NT2/D1 (cell line): ENCODE measurements around the gene ELOB.

ENCODE experiments used
- DNase-seq: peaks from one replicate; pipeline ENCODE4 v3.0.0-alpha.2; 2011; ENCODE audit warnings: low read depth, low spot score
- H3K27me3 ChIP-seq: 2 replicates; pipeline ENCODE4 v1.6.0; 2011; ENCODE audit warnings: mild to moderate bottlenecking; ENCODE audit not compliant: insufficient read length, insufficient read depth
- H3K36me3 ChIP-seq: 2 replicates; pipeline ENCODE4 v1.6.1; 2011; ENCODE audit warnings: mild to moderate bottlenecking, low read length, mixed read lengths; ENCODE audit not compliant: insufficient read depth, insufficient read length
- H3K4me1 ChIP-seq: 2 replicates; pipeline ENCODE4 v1.5.1; 2011; ENCODE audit not compliant: insufficient read depth, insufficient read length
- H3K4me3 ChIP-seq: 2 replicates; pipeline ENCODE4 v1.5.1; 2011; ENCODE audit warnings: low read depth; ENCODE audit not compliant: insufficient read length
- H3K9ac ChIP-seq: 2 replicates; pipeline ENCODE4 v1.6.0; 2011; ENCODE audit warnings: low read depth; ENCODE audit not compliant: insufficient read length
- H3K9me3 ChIP-seq: 2 replicates; pipeline ENCODE4 v1.5.1; 2011; ENCODE audit warnings: mild to moderate bottlenecking, low read length; ENCODE audit not compliant: insufficient read depth
- SUZ12 ChIP-seq: IDR thresholded peaks from 2 replicates; pipeline ENCODE4 v1.6.1; 2011; ENCODE audit not compliant: insufficient read length, insufficient read depth; ENCODE audit errors: extremely low read depth
- YY1 ChIP-seq: IDR thresholded peaks from 2 replicates; pipeline ENCODE4 v1.6.1; 2011; ENCODE audit not compliant: insufficient read length, insufficient read depth
- ZNF274 ChIP-seq: IDR thresholded peaks from 2 replicates; pipeline ENCODE4 v1.6.1; 2011; ENCODE audit warnings: mild to moderate bottlenecking, low read depth, low read length

The ELOB gene

GRCh38 chr16:2820836-2821486, 43.9 kb upstream of the ELOB start:
- Histone ChIP-seq H3K36me3 (no peaks in the 10 kb centered on the region), H3K4me3 (no peak overlapping the region), H3K9ac (peak overlapping the region; percentile 21), H3K9me3 (no peaks in the 10 kb centered on the region), H3K4me1 (peaks cover 8% of the 10 kb centered on the region), H3K27me3 (no peaks in the 10 kb centered on the region)
- DNase-seq: no peak
- TF ChIP-seq SUZ12: no peak
- TF ChIP-seq ZNF274: no peak
- TF ChIP-seq YY1: no peak

- Histone ChIP-seq H3K9ac (peak overlapping the region; percentile 21), H3K4me1 (peaks cover 11% of the 10 kb centered on the region), H3K9me3 (no peaks in the 10 kb centered on the region), H3K36me3 (no peaks in the 10 kb centered on the region), H3K4me3 (no peak overlapping the region), H3K27me3 (no peaks in the 10 kb centered on the region)
- no peak for DNase-seq
- no peak for TF ChIP-seq YY1
- no peak for TF ChIP-seq ZNF274
- TF ChIP-seq SUZ12: no peak
Observed at GRCh38 chr16:2819939-2820835, 43.1 kb upstream of the ELOB start.

GRCh38 chr16:2819179-2819938, 42.3 kb upstream of the ELOB start:
- no peak overlapping the region for H3K4me3 ChIP-seq
- H3K36me3 ChIP-seq: no peaks in the 10 kb centered on the region
- no peaks in the 10 kb centered on the region for H3K27me3 ChIP-seq
- no peaks in the 10 kb centered on the region for H3K9me3 ChIP-seq
- no peak for DNase-seq
- peak overlapping the region; percentile 2 for H3K9ac ChIP-seq
- H3K4me1 ChIP-seq: peaks cover 17% of the 10 kb centered on the region
- TF ChIP-seq SUZ12 (no peak), YY1 (no peak), ZNF274 (no peak)

DNA sequence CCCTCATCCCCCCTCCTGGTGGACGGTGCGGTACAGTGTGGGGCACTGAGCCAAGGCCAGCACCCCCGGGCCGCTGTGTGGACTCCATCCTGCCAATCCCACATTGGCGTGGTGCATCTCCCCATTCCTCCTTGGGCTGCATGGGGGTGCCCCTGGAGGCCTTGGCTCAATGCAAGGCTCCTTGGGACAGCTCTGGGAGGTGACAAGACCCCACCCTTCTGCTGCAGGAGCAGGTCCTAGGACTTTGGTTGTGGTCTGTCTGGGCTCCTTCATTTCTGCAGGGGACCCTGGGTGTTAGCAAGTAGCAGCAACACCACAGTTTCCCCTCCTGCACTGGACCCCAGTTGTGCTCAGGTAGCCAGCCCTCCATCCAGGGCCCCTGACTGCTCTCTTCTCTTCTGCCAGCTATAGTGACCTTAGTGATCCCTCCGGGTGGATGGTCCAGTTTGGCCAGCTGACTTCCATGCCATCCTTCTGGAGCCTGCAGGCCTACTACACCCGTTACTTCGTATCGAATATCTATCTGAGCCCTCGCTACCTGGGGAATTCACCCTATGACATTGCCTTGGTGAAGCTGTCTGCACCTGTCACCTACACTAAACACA, 41.3 kb upstream of the ELOB start:
- TF ChIP-seq YY1: no peak
- TF ChIP-seq SUZ12: no peak
- no peak for TF ChIP-seq ZNF274
- Histone ChIP-seq H3K9ac (no peak overlapping the region), H3K4me3 (no peak overlapping the region)

DNA sequence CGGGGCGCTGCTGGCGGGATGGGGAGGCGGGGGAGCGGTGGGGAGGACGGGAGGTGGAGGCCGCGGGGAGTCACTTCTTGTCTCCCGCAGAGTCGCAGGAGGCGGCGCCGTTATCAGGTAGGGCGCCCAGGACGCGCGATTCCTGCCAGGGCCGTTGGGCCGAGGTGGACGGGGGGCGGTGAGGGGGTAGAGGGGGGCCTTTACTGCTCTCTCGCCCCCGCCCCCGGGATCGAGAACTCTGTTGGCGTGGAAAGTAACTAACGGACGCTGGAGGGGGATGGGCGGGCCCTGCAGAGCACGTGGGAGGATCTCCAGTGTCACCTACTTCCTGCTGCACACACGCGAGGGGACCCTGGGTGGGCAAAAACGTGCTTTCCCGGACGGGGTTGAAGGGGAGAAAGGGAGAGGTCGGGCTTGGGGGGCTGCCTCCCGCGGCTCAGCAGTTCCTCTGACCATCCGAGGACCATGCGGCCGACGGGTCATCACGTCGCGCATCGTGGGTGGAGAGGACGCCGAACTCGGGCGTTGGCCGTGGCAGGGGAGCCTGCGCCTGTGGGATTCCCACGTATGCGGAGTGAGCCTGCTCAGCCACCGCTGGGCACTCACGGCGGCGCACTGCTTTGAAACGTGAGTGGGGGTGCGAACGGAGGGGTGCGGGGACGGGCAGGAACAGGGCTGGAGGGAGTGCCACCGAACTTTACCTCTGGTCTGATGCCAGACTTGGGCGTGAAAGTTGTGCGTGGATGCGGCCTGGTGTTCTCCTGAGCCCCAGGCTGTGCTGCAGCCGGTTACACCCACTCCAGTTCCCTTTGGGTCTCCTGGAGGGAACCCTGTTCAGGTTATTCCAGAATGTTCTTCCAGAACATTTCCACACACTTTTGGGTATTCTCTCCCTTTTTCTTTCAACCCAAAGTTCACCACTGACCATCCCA, 40.5 kb upstream of the ELOB start:
- Histone ChIP-seq H3K36me3 (no peaks in the 10 kb centered on the region), H3K4me1 (peaks cover 17% of the 10 kb centered on the region), H3K4me3 (no peak overlapping the region), H3K27me3 (no peaks in the 10 kb centered on the region), H3K9ac (no peak overlapping the region), H3K9me3 (no peaks in the 10 kb centered on the region)
- no peak for DNase-seq
- TF ChIP-seq YY1 (no peak), SUZ12 (no peak), ZNF274 (no peak)

More for the DNA sequence above, 41.3 kb upstream of the ELOB start:
- Histone ChIP-seq H3K27me3 (no peaks in the 10 kb centered on the region), H3K36me3 (no peaks in the 10 kb centered on the region), H3K4me1 (peaks cover 17% of the 10 kb centered on the region), H3K9me3 (no peaks in the 10 kb centered on the region)
- no peak for DNase-seq

GRCh38 chr16:2816751-2817339, 39.8 kb upstream of the ELOB start, which contains the start of gene PRSS21:
TSS of gene PRSS21 (plus strand) at chr16:2817237. CDS start at chr16:2817269, 32 bp downstream.
- no peak for DNase-seq
- H3K9me3 ChIP-seq: no peaks in the 10 kb centered on the region

More at GRCh38 chr16:2816751-2817339, 39.8 kb upstream of the ELOB start, which contains the start of gene PRSS21:
- no peak for TF ChIP-seq ZNF274
- TF ChIP-seq YY1: no peak
- TF ChIP-seq SUZ12: no peak
- Histone ChIP-seq H3K4me3 (no peak within 1 kb of the TSS), H3K36me3 (no peaks in the 10 kb centered on the region), H3K9ac (no peak within 1 kb of the TSS), H3K4me1 (peaks cover 22% of the 10 kb centered on the region), H3K27me3 (no peaks in the 10 kb centered on the region)
